GM13977 (cell line): ENCODE results near the gene FSHR.

Experiments
- DNase-seq: peaks from one replicate; pipeline ENCODE4 v3.0.0; 2012; ENCODE audit warnings: low spot score
- in situ Hi-C: fragments of 300-500 bp; cut with MboI; formaldehyde crosslinking; loops from one replicate; pipeline ENCODE4 v1.12.0; 2022; ENCODE audit warnings: low sequenced_read_pairs, low pct_unique_long_range_greater_than_20kb, mixed read lengths, inconsistent platforms; ENCODE audit not compliant: unreplicated experiment
- TF ChIP-seq, protein P1 (sequence below): IDR thresholded peaks from 2 replicates; pipeline ENCODE4 v1.5.1; 2012; ENCODE audit warnings: mild to moderate bottlenecking, control low read depth; ENCODE audit not compliant: insufficient read depth; ENCODE audit errors: extremely low read depth, missing control alignments

The FSHR gene, protein sequence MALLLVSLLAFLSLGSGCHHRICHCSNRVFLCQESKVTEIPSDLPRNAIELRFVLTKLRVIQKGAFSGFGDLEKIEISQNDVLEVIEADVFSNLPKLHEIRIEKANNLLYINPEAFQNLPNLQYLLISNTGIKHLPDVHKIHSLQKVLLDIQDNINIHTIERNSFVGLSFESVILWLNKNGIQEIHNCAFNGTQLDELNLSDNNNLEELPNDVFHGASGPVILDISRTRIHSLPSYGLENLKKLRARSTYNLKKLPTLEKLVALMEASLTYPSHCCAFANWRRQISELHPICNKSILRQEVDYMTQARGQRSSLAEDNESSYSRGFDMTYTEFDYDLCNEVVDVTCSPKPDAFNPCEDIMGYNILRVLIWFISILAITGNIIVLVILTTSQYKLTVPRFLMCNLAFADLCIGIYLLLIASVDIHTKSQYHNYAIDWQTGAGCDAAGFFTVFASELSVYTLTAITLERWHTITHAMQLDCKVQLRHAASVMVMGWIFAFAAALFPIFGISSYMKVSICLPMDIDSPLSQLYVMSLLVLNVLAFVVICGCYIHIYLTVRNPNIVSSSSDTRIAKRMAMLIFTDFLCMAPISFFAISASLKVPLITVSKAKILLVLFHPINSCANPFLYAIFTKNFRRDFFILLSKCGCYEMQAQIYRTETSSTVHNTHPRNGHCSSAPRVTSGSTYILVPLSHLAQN

DNA sequence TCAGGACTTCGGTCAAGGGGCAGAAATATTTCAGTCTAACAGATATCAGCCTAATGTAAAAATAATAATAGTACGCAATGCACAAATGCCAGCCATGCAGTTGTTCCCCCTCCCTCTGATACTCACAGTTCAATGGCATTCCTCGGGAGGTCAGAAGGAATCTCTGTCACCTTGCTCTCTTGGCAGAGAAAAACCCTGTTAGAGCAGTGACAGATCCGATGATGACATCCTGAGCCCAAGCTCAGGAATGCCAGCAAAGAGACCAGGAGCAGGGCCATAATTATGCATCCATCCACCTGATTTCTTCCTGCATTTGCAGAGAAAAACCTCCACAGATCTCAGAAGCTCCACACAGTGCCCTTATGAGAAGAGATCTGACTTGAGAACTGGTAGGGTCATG lies at the start of gene FSHR:
Gene FSHR (minus strand): TSS at position 376 of the 400 bp plus-strand sequence. CDS start 98 bp downstream, at position 278.
- TF ChIP-seq, protein P1, sequence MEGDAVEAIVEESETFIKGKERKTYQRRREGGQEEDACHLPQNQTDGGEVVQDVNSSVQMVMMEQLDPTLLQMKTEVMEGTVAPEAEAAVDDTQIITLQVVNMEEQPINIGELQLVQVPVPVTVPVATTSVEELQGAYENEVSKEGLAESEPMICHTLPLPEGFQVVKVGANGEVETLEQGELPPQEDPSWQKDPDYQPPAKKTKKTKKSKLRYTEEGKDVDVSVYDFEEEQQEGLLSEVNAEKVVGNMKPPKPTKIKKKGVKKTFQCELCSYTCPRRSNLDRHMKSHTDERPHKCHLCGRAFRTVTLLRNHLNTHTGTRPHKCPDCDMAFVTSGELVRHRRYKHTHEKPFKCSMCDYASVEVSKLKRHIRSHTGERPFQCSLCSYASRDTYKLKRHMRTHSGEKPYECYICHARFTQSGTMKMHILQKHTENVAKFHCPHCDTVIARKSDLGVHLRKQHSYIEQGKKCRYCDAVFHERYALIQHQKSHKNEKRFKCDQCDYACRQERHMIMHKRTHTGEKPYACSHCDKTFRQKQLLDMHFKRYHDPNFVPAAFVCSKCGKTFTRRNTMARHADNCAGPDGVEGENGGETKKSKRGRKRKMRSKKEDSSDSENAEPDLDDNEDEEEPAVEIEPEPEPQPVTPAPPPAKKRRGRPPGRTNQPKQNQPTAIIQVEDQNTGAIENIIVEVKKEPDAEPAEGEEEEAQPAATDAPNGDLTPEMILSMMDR, result no peak
- no peak for DNase-seq

DNA sequence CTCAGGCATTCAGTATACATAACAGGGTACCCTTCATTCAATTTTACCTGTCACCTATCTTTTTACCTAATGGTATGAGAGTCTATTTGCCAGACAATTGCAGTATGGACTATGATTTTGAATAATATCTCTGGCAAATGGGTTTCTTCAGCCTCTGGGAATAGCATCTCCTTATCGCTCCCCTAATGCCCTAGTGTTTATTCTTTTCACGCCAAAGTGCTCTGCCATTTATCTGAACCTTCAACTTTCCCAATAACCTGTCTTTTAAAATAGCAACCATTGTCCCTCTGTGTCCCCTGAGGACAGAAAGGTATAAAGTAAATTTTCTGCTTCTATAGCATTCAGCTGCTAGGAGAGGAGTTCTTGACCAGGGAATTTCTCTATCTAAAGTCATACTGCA lies 45.0 kb upstream of the FSHR start:
- no peak for DNase-seq
- in situ Hi-C loops, result no loop called here
- TF ChIP-seq, protein P1, result no peak

More for the DNA sequence above, at the start of gene FSHR:
- in situ Hi-C loops, result no loop called here

DNA sequence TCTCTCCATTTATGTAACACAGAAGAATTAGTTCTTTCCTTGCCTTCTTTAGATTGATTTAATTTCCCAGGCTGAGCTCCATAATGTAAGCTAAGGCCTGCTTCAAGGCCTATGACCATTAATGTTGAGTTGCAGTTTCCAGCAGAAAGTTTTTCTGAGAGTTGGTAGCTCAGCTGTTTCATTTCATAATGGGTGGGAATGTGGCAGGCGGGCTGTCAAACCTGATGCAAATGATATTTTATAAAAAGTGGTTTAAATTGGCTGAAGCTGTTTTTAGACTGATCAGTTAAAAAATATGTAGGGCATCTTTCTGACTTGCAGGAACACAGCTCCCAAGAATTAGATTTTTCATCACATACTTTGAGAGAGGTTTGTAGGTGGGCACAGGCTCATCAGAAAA lies 40.4 kb upstream of the FSHR start:
- TF ChIP-seq, protein P1, result no peak
- no peak for DNase-seq
- in situ Hi-C loops, result no loop called here

DNA sequence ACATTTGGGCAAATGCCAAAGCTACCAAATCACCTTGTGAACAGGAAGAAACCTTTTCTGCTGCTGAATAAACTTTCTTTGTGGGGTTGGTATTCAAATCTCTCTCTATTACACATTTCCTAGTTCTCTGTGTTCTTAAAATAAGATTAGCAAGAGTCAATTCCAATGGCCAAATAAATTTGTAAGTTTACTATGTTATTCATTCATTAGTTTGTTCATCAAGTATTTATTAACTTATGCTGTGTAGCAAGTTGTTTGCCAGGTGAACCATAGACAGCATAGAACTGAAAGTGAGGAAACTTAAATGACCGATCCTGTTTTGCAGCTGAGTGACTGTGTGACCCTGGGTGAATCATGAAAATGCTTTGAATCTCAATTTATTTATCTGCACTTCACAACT lies 37.7 kb upstream of the FSHR start:
- no peak for DNase-seq
- TF ChIP-seq, protein P1, result no peak
- in situ Hi-C loops, result no loop called here

DNA sequence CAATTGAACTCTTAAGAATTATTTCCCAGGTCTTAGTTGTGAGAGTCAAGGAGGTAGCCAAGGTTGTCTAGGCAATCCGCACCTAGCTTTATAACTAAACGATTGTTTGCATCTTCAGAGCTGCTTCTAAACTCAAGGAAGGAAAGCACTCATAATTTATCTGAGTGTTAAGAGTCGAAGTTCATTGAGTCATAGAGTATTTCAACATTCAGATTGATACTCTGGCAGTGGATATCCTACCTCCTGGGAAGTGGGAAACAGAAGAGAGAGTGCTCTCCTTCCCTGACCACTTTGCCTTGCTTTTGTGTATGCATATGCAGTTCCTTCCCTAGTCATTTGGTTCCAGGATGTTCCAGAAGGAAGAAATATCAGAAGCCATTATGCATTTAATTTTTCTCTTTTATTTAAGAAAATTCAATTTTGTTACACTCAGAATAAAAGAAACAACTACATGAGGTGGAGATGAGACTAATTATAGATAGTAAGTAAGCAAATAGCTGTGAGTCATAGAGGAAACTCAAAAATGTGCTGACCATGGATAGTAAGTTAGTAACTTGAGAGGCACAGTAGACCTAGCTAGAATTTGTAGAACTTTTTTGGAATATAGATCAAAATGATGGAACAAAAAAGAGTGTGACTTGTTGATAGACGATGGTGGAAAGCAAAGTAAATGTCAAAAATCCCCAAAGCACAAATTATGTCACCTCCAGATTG lies 35.4 kb upstream of the FSHR start:
- in situ Hi-C loops, result no loop called here
- no peak for DNase-seq
- TF ChIP-seq, protein P1, result no peak

DNA sequence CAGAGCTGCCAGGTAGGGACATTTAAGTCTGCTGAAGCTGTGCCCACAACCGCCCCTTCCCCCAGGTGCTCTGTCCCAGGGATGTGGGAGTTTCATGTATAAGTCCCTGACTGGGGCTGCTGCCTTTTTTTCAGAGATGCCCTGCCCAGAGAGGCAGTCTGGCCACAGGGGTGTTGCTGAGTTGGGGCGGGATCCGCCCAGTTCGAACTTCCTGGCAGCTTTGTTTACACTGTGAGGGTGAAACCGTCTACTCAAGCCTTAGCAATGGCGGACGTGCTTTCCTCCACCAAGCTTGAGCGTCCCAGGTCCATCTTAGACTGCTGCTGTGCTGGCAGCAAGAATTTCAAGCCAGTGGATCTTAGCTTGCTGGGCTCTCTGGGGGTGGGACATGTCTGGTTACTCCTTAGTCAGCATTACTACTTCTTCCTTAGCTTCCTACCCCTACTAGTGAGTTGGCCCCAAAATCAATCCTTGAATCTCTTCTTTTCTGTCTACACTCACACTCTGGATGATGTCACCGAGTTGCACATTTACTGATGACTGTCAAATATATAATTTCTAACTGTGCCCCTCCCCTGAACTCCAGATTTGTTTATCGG lies 31.8 kb upstream of the FSHR start:
- TF ChIP-seq, protein P1, result no peak
- no peak for DNase-seq
- in situ Hi-C loops, result no loop called here
